SK-N-SH (cell line): ENCODE results near the gene TPRA1. TPM values are rescaled to one million over a fixed set of nuclear protein-coding genes. Genes with fewer than 3 reads are reported as not detected.

Experiments used
- CTCF ChIA-PET: fragments of 300-600, 350-600 bp; formaldehyde crosslinking; extraction: SDS; loops from one replicate; lab custom pipeline; 2021; lab: Yijun Ruan, JAX
- POLR2A ChIA-PET: fragments of 350-600 bp; sonication (Branson Sonifier 250); formaldehyde crosslinking; extraction: SDS; loops from one replicate; lab custom pipeline; 2020; ENCODE audit warnings: antibody characterized with exemption, inconsistent platforms; lab: Yijun Ruan, JAX
- DNase-seq: peaks from one replicate; pipeline ENCODE4 v3.0.0; 2012
- H2AFZ ChIP-seq: fragments of 200-600 bp; sonication (generic); 2 replicates; pipeline ENCODE4 v1.8.1; 2016; ENCODE audit warnings: antibody characterized with exemption, mild to moderate bottlenecking, low read depth
- H3F3A ChIP-seq: fragments of 200-600 bp; sonication (generic); replicated peaks from 2 replicates; pipeline ENCODE3; 2016; ENCODE audit warnings: antibody characterized with exemption, mild to moderate bottlenecking; ENCODE audit not compliant: insufficient read depth
- H3K27ac ChIP-seq, 2 experiments: fragments of 200-500 bp in 1 of 2; fragments of 200-600 bp in 1 of 2; sonication (Bioruptor generic) in 1 of 2; sonication (generic), shearing (Covaris generic) in 1 of 2; 2 replicates each; pipeline versions ENCODE4 v1.5.1 to v1.6.1; 2014 to 2016; ENCODE audit warnings: low read depth in 2 of 2, inconsistent platforms in 1 of 2, low read length in 1 of 2, mild to moderate bottlenecking in 1 of 2, mixed read lengths in 1 of 2
- H3K27me3 ChIP-seq: fragments of 200-600 bp; sonication (generic), shearing (Covaris generic); 2 replicates; pipeline ENCODE4 v1.6.1; 2016; ENCODE audit warnings: mixed run types; ENCODE audit not compliant: insufficient read depth
- H3K36me3 ChIP-seq, 2 experiments: fragments of 200-500 bp in 1 of 2; fragments of 200-600 bp in 1 of 2; sonication (Bioruptor generic) in 1 of 2; sonication (generic) in 1 of 2; replicated peaks in 1 of 2; 2 replicates each; pipeline versions ENCODE3 to v1.5.1; 2014 to 2016; ENCODE audit warnings: low read length in 1 of 2, mild to moderate bottlenecking in 1 of 2; ENCODE audit not compliant: insufficient read depth in 2 of 2, control insufficient read depth in 1 of 2
- H3K4me1 ChIP-seq, 2 experiments: fragments of 200-500 bp in 1 of 2; fragments of 200-600 bp in 1 of 2; sonication (Bioruptor generic) in 1 of 2; sonication (generic), shearing (Covaris generic) in 1 of 2; 2 replicates each; pipeline versions ENCODE4 v1.5.1 to v1.6.1; 2014 to 2016; ENCODE audit warnings: low read depth in 1 of 2, low read length in 1 of 2, mixed run types in 1 of 2; ENCODE audit not compliant: insufficient read depth in 2 of 2, control insufficient read depth in 1 of 2
- H3K4me2 ChIP-seq: fragments of 200-600 bp; sonication (generic), shearing (Covaris generic); 2 replicates; pipeline ENCODE4 v1.6.1; 2017; ENCODE audit warnings: mixed run types
- H3K4me3 ChIP-seq, 2 experiments: fragments of 200-500 bp in 1 of 2; fragments of 200-600 bp in 1 of 2; sonication (Bioruptor generic) in 1 of 2; sonication (generic), shearing (Covaris generic) in 1 of 2; 2 replicates each; pipeline versions ENCODE4 v1.5.1 to v1.8.1; 2014 to 2016; ENCODE audit warnings: low read depth in 2 of 2, inconsistent platforms in 1 of 2, low read length in 1 of 2, mild to moderate bottlenecking in 1 of 2, mixed read lengths in 1 of 2, moderate library complexity in 1 of 2
- H3K79me2 ChIP-seq: fragments of 200-600 bp; sonication (generic); 2 replicates; pipeline ENCODE4 v1.8.1; 2017; ENCODE audit warnings: mild to moderate bottlenecking; ENCODE audit not compliant: insufficient read depth
- H3K9ac ChIP-seq: fragments of 200-600 bp; sonication (generic); 2 replicates; pipeline ENCODE4 v1.6.1; 2017; ENCODE audit warnings: mixed run types
- H3K9me2 ChIP-seq: fragments of 200-600 bp; sonication (generic); 2 replicates; pipeline ENCODE4 v1.6.1; 2017; ENCODE audit warnings: mixed run types
- H3K9me3 ChIP-seq: fragments of 200-600 bp; sonication (generic); 2 replicates; pipeline ENCODE4 v1.6.1; 2017; ENCODE audit warnings: mixed run types, mild to moderate bottlenecking, moderate library complexity
- H4K20me1 ChIP-seq: fragments of 200-600 bp; sonication (generic); 2 replicates; pipeline ENCODE4 v1.6.1; 2017; ENCODE audit warnings: mild to moderate bottlenecking, mixed run types; ENCODE audit not compliant: insufficient read depth
- EZH2phosphoT487 ChIP-seq: fragments of 200-600 bp; sonication (generic); IDR thresholded peaks from 2 replicates; pipeline ENCODE4 v1.6.1; 2017; ENCODE audit warnings: low read depth, mixed run types, mild to moderate bottlenecking, antibody characterized with exemption, moderate library complexity, borderline replicate concordance
- GABPA ChIP-seq: IDR thresholded peaks from 2 replicates; pipeline ENCODE4 v1.4.0; 2012; ENCODE audit warnings: low read depth, mild to moderate bottlenecking
- GATA2 ChIP-seq: sonication (generic); formaldehyde crosslinking; IDR thresholded peaks from 2 replicates; pipeline ENCODE4 v1.5.0; 2020; ENCODE audit warnings: mild to moderate bottlenecking, missing genetic modification reagents
- JUND ChIP-seq: IDR thresholded peaks from 2 replicates; pipeline ENCODE4 v1.4.0; 2012
- POLR2AphosphoS5 ChIP-seq: IDR thresholded peaks from 2 replicates; pipeline ENCODE4 v1.6.1; 2012; ENCODE audit warnings: low read depth, low read length
- RCOR1 ChIP-seq: fragments of 150-350 bp; IDR thresholded peaks from 2 replicates; pipeline ENCODE4 v1.6.1; 2017; ENCODE audit warnings: antibody characterized with exemption, low read length
- SIN3A ChIP-seq: IDR thresholded peaks from 2 replicates; pipeline ENCODE4 v1.6.1; 2012; ENCODE audit warnings: low read depth, mild to moderate bottlenecking, low read length, moderate library complexity, borderline replicate concordance
- SMC3 ChIP-seq: IDR thresholded peaks from 2 replicates; pipeline ENCODE4 v1.6.1; 2012; ENCODE audit warnings: low read depth, low read length, improper control_type of control experiment
- TCF12 ChIP-seq: IDR thresholded peaks from 2 replicates; pipeline ENCODE4 v1.4.0; 2012
- TEAD4 ChIP-seq: IDR thresholded peaks from 2 replicates; pipeline ENCODE4 v1.4.0; 2012; ENCODE audit warnings: mild to moderate bottlenecking, borderline replicate concordance; ENCODE audit not compliant: insufficient read depth
- WGBS: methylation state at CpG from one replicate; pipeline ENCODE4 v1.1.6; 2017; ENCODE audit warnings: low lambda C conversion rate; 5-methylcytosine and 5-hydroxymethylcytosine counted together
- polyA plus RNA-seq, 3 experiments: library from polyadenylated mRNA; depleted of rRNA; stranded (reverse); fragments of >200 nt; gene quantifications; 2 replicates each; pipeline ENCODE4 v1.2.3, GENCODE V29; 2012
- TF ChIP-seq, protein P1 (sequence below): fragments of 150-350 bp; IDR thresholded peaks from 2 replicates; pipeline ENCODE4 v1.6.1; 2017; ENCODE audit warnings: antibody characterized with exemption, low read length, low read depth, borderline replicate concordance
- TF ChIP-seq, protein P2 (sequence below): IDR thresholded peaks from 2 replicates; pipeline ENCODE4 v1.4.0; 2012; ENCODE audit warnings: low read depth, borderline replicate concordance
- TF ChIP-seq, protein P3 (sequence below): IDR thresholded peaks from 2 replicates; pipeline ENCODE4; 2012

TPRA1 gene
- polyA plus RNA-seq, 1 of the 3 experiments (the other 2 are of a cell fraction), result 26.3 TPM

DNA sequence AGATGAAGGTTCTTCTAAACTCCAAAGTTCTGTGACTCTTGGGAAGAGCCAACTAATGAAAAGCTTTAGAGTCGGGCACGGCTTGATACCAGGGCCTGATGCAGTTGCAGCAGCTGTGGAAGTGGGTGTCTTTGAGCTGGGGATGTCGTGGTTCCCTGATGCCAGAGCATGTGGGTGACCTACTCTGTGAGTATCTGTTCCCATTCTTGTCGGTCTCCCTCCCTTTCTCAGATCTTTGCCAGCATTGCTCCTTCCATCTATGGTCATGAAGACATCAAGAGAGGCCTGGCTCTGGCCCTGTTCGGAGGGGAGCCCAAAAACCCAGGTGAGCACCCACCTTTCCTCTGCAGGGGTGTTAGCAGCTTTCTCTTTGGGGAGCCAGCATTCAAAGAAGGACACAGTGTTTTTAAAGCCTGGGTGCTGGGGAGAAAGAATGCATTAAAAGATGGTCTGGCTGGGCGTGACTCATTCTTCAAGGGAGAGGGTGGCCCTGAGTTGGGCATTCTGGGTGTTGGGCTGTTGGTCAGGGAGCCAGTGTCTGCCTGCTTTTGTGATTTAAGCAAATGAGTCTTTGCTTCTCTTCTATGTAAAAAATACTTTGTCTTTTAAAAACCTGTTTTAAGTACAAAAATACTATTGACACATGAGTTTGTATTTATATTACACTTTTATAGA is 25.2 kb upstream of the TPRA1 start (continued):
- TF ChIP-seq, protein P1, sequence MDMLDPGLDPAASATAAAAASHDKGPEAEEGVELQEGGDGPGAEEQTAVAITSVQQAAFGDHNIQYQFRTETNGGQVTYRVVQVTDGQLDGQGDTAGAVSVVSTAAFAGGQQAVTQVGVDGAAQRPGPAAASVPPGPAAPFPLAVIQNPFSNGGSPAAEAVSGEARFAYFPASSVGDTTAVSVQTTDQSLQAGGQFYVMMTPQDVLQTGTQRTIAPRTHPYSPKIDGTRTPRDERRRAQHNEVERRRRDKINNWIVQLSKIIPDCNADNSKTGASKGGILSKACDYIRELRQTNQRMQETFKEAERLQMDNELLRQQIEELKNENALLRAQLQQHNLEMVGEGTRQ, result no peak
- TF ChIP-seq EZH2phosphoT487 (no peak), TEAD4 (no peak), JUND (no peak), TCF12 (no peak)
- TF ChIP-seq, protein P2, sequence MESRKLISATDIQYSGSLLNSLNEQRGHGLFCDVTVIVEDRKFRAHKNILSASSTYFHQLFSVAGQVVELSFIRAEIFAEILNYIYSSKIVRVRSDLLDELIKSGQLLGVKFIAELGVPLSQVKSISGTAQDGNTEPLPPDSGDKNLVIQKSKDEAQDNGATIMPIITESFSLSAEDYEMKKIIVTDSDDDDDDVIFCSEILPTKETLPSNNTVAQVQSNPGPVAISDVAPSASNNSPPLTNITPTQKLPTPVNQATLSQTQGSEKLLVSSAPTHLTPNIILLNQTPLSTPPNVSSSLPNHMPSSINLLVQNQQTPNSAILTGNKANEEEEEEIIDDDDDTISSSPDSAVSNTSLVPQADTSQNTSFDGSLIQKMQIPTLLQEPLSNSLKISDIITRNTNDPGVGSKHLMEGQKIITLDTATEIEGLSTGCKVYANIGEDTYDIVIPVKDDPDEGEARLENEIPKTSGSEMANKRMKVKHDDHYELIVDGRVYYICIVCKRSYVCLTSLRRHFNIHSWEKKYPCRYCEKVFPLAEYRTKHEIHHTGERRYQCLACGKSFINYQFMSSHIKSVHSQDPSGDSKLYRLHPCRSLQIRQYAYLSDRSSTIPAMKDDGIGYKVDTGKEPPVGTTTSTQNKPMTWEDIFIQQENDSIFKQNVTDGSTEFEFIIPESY, result no peak

DNA sequence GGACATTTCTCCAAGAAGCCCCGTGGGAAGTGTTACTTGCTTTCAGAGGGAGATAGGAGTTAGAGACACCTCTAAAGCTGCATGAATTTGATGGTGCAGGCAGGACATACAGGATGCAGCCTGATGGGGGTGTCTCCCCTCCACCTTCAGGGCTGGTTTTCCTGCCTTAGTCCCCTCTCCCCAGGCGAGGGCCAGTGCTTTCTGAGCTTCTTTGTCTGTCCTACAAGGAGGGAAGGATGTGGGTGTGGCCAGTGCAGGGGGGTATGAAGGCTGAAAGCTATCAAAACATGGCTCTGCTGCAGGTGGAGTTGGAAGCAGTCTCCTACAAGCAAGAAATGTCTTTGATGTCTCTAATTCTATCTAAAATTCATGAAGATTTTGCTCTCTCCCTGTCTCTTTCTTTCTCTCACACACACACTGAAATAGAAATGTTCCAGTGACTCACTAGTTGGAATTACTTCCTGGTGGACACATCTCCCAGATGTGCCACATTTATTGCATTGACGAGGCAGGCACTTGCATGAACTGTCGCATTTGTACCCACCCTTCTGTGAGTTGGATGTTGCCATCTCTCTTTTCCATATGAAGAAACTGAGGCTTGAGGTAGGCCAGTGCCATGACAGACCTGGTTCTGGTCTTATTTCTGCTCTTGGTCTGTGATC is 24.5 kb upstream of the TPRA1 start:
- POLR2A ChIA-PET, result no interaction called here
- no peak for DNase-seq

More for the DNA sequence above, 24.5 kb upstream of the TPRA1 start:
- Histone ChIP-seq H3K79me2 (no peaks in the 10 kb centered on the region; the same call in none of the 2 replicates), H2AFZ (no peak overlapping the region), H3K4me2 (no peak overlapping the region), H4K20me1 (no peaks in the 10 kb centered on the region), H3K9me2 (no peaks in the 10 kb centered on the region), H3K4me3 (no peak overlapping the region), H3K36me3 (peaks cover 6 to 53% of the 10 kb centered on the region in 2 experiments)
- 93% methylated on average over 4 of the region's 4 CpGs for WGBS
- TF ChIP-seq SMC3 (no peak), GABPA (no peak), POLR2AphosphoS5 (no peak), SIN3A (no peak), JUND (no peak), GATA2 (no peak), RCOR1 (no peak)
- TF ChIP-seq, protein P2, result no peak
- TF ChIP-seq, protein P1, result no peak
- TF ChIP-seq, protein P3, sequence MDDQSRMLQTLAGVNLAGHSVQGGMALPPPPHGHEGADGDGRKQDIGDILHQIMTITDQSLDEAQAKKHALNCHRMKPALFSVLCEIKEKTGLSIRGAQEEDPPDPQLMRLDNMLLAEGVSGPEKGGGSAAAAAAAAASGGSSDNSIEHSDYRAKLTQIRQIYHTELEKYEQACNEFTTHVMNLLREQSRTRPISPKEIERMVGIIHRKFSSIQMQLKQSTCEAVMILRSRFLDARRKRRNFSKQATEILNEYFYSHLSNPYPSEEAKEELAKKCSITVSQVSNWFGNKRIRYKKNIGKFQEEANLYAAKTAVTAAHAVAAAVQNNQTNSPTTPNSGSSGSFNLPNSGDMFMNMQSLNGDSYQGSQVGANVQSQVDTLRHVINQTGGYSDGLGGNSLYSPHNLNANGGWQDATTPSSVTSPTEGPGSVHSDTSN, result no peak
- TF ChIP-seq, all 33 proteins: peak for 0
- H3F3A ChIP-seq, result no peaks in the 10 kb centered on the region
- CTCF ChIA-PET, result interaction anchor here (0.7 kb wide), 1 partner anchor 38 kb away, joined by 3 read pairs; no protein-coding TSS in a partner anchor
- H3K27ac ChIP-seq, result no peak overlapping the region
- no peaks in the 10 kb centered on the region for H3K27me3 ChIP-seq
- peaks cover 0 to 8% of the 10 kb centered on the region in 2 experiments; a peak in 1 of 4 replicates for H3K4me1 ChIP-seq
- no peaks in the 10 kb centered on the region for H3K9me3 ChIP-seq
- no peak overlapping the region for H3K9ac ChIP-seq
